ENCODE data around the gene MACROD2.

MACROD2 gene

DNA sequence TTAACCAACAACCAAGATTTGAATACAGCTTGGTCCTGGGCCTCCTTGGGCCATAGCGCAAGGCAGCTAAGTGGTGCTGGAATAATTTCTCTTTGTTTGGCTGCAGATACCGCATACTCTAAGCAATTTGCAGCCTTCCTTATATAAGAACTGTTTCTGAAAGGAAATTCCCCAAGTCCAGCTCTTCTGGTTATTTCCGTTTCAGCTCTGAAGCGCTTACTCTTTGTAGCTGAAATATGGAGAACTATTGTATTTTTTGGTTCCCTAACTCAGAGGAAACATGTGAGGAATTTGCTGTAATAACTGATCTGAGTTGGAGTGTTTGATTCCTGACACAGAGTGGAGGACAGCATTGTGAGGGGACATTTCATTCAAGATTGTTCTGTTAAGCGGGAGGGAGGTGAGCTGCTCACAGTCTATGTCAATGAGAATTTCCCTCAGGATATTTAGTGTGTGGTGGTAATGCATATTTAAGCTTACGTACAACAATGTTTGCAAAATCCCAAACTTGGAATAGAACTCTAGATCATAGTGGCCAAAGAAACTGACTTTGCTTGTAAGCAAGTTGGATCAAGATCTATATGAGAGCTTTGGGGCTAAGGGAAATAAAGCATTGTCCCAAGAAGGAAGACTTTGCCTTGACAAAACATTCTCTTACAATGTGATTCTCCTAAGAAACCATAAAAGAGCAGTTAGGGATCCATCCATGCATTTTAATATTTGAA is 918.7 kb downstream of the MACROD2 start:
- TF ChIP-seq, protein P1, sequence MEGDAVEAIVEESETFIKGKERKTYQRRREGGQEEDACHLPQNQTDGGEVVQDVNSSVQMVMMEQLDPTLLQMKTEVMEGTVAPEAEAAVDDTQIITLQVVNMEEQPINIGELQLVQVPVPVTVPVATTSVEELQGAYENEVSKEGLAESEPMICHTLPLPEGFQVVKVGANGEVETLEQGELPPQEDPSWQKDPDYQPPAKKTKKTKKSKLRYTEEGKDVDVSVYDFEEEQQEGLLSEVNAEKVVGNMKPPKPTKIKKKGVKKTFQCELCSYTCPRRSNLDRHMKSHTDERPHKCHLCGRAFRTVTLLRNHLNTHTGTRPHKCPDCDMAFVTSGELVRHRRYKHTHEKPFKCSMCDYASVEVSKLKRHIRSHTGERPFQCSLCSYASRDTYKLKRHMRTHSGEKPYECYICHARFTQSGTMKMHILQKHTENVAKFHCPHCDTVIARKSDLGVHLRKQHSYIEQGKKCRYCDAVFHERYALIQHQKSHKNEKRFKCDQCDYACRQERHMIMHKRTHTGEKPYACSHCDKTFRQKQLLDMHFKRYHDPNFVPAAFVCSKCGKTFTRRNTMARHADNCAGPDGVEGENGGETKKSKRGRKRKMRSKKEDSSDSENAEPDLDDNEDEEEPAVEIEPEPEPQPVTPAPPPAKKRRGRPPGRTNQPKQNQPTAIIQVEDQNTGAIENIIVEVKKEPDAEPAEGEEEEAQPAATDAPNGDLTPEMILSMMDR (IDR thresholded peaks at IDR 0.05; ENCODE audit: extremely low read depth, missing control alignments) = no peak
- DNase-seq (ENCODE audit: low spot score) = no peak

DNA sequence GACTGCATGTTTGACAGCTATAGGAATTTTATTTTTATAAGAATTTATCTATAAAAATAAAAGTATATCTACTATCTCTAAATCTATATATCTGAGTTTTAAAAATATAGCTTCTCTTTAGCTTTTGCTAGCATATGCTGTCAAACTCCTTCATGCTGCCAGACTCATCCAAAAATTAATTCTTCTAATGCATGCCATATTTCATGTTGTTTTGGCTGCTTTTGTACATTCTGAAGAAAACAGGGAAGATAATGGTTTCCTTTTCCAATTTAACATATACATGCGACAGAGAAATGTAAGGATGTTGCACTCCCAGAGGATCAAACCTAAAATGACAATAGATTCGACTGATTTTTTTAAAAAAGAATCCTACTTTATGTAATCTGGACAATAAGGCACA is 919.3 kb downstream of the MACROD2 start:
- no peak for DNase-seq (ENCODE audit: low spot score)

DNA sequence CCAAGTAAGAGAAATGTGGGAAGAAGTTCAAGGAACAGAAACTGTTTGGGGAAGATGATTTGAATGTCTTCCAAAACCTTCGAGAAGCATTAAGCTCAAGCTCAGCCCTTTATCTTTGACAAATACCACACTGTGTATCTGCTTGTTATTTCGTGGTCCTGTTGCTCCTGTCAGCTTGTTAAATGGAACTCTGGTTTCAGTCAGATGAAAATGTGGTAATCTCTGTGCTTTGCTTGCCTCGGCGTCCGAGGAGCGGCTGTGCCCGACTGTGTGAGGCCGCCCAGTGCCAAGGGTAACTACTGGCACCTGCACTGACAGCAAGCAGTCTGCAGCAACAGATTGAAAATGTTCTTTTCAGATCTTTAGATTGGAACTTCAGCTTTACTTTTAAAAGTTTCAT is 920.0 kb downstream of the MACROD2 start:
- TF ChIP-seq, protein P1 (IDR thresholded peaks at IDR 0.05; ENCODE audit: extremely low read depth, missing control alignments) = no peak

More for the DNA sequence above, 919.3 kb downstream of the MACROD2 start:
- TF ChIP-seq, protein P1 (IDR thresholded peaks at IDR 0.05; ENCODE audit: extremely low read depth, missing control alignments) = no peak

DNA sequence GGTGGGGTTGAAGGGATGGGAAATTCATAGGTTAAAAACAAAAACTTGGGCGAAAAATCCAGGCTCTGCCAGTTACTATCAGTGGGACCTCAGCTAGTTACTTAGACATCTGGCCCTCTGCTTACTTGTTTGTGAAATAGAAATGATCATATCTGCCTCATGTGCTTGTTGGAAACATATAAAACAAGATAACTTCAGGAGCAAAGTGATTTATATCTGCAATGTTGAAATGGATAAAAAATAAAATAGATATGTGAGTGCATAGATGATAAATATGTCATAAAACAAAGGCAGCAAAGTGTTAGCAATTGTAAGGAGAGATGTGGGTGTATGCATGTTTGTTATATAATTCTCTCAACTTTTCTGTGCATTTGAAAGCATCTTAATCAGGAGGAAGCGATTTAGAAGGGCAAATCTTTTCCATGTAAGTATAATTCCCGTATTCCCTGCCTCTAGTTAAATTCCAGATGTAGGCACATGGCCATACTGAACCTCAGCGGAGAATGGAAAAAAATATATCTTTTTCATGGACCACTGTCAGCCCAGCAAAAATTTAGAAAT is 921.1 kb downstream of the MACROD2 start:
- DNase-seq (ENCODE audit: low spot score) = no peak
- TF ChIP-seq, protein P1 (IDR thresholded peaks at IDR 0.05; ENCODE audit: extremely low read depth, missing control alignments) = no peak

More for the DNA sequence above, 920.0 kb downstream of the MACROD2 start:
- DNase-seq (ENCODE audit: low spot score) = no peak

DNA sequence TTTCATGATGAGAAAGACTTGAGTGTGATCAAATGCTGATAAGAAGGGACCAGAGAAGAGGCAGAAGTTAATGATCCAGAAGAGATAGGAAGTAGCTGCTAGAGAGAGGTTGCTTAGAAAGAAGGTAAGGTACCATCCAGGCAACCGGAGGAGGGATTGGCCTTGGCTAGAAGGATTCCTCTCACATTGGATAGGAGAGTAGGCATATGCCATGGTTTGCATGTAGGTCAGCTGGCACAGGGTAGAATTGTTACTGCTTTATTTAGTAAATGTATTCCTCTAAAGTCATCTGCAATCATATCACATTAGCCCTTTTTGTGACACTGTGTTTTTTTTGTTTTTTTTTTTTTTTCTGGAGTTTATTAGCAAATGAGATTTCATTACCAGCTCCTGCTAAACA is 923.0 kb downstream of the MACROD2 start:
- TF ChIP-seq, protein P1 (IDR thresholded peaks at IDR 0.05; ENCODE audit: extremely low read depth, missing control alignments) = no peak
- no peak for DNase-seq (ENCODE audit: low spot score)

DNA sequence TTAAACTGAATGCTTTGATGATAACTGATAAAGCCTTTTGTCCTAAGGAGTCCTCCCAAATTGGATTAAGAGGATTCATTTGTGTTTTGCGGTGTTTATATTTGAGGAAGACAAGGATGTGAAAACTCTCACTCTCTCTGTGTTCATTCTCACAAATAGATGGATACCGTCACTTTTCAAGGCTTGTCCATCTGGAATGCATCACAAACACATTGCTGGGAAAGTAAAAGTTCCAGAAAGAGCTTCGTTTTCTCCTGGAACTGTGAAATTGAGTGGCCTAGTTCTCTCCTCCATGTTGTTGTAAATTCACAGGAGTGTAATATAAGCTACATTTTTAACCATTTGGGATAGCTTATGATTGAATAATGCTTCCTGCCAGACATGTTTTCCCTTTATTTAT is 923.7 kb downstream of the MACROD2 start:
- DNase-seq (ENCODE audit: low spot score) = no peak
- TF ChIP-seq, protein P1 (IDR thresholded peaks at IDR 0.05; ENCODE audit: extremely low read depth, missing control alignments) = no peak

DNA sequence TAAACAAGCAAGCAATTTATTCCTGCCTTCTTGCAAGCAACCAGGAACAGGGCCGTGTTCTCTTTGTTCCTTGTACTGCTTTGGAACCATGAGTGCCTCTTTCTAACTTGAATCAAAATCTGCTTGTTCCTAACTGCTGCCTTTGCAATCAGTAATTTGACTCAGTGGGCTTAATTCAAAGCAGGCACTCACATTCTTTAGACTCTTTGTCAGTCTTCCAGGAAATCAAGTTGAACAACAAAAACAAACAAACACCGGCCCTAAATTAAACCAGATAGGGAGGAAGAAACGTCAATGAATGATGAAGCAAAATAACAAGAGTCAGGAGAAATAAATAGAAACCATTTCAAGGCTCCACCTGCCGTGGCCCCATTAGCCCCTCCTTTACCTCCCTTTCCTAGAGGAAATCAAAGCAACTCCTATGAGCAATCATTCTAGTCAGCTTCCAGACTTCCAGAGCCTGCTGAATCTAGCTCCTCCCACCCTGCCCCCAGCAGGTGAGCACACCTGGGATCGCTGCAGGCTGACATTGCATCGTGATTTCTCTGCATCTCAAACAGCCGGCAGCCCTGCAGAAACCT is 924.3 kb downstream of the MACROD2 start:
- TF ChIP-seq, protein P1 (IDR thresholded peaks at IDR 0.05; ENCODE audit: extremely low read depth, missing control alignments) = no peak
- DNase-seq (ENCODE audit: low spot score) = no peak
